HFF-Myc (cell line): ENCODE measurements around the gene LRPPRC.

Experiments
- DNase-seq: peaks from one replicate; pipeline ENCODE4 v3.0.0-alpha.2; 2011; ENCODE audit warnings: low read depth; ENCODE audit errors: extremely low read depth
- H3K4me3 ChIP-seq: replicated peaks from 2 replicates; pipeline ENCODE4 v1.5.1; 2011; ENCODE audit warnings: low read depth, mild to moderate bottlenecking, control low read depth, low read length
- CTCF ChIP-seq: IDR thresholded peaks from 2 replicates; pipeline ENCODE4 v1.5.1; 2012; ENCODE audit warnings: mild to moderate bottlenecking, low read depth, low read length, control low read depth; ENCODE audit errors: missing control alignments

Gene LRPPRC

GRCh38 chr2:43840965-43841364 is 154.8 kb downstream of the LRPPRC start:
- H3K4me3 ChIP-seq = no peak overlapping the region
- no peak for DNase-seq
- TF ChIP-seq CTCF = no peak

- DNase-seq = no peak
- H3K4me3 ChIP-seq = no peak overlapping the region
- no peak for TF ChIP-seq CTCF
These were observed 155.8 kb downstream of the LRPPRC start for GRCh38 chr2:43839776-43840564.

- H3K4me3 ChIP-seq = no peak within 1 kb of the TSS
- TF ChIP-seq CTCF = no peak
- no peak for DNase-seq
These were observed 157.1 kb downstream of the LRPPRC start, which contains the start of the genes ABCG5 and ABCG8 for GRCh38 chr2:43838560-43839267. TSS of gene ABCG5 (minus strand) at chr2:43838839. CDS start at chr2:43838679, 160 bp downstream. TSS of gene ABCG8 (plus strand) at chr2:43838971. CDS start at chr2:43839054, 83 bp downstream.

GRCh38 chr2:43837831-43838559 is 157.8 kb downstream of the LRPPRC start:
- no peak for DNase-seq
- H3K4me3 ChIP-seq = no peak overlapping the region
- TF ChIP-seq CTCF = no peak

GRCh38 chr2:43837033-43837432 is 158.8 kb downstream of the LRPPRC start:
- H3K4me3 ChIP-seq = no peak overlapping the region

More at GRCh38 chr2:43837033-43837432, 158.8 kb downstream of the LRPPRC start:
- no peak for TF ChIP-seq CTCF
- DNase-seq = no peak
